ENCODE measurements around the gene AOAH.

AOAH gene

GRCh38 chr7:36565792-36566356, 158.4 kb downstream of the AOAH start:
- TF ChIP-seq SPI1 (IDR thresholded peaks at IDR 0.05; ENCODE audit: low read depth, low read length) (no peak), POU2F2 (IDR thresholded peaks at IDR 0.05; ENCODE audit: low read depth, low read length) (no peak), POLR2AphosphoS5 (IDR thresholded peaks at IDR 0.05; ENCODE audit: low read depth, low read length) (no peak)
- DNase-seq (ENCODE audit: insufficient read length, low spot score): no peak
- no peak for FAIRE-seq

DNA sequence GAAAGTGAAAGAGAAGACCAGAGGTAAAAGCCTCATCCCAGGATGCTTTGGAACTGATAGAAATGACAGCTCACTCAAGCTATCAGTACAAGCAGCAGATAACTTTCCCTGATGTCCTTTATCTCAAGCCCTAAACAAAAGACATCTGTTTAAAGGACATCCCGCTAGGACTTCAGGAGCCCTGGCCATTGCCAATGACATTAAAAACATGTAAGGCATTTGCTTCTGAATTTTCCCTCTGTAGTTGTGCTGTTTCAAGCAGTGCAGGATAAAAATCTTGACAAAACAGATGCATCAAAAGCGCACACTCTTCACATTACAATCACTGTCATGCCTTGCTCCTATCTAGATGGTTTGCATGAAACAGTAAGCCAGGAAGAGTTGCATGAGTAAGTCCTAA, 159.8 kb downstream of the AOAH start:
- DNase-seq (ENCODE audit: insufficient read length, low spot score) (no peak), FAIRE-seq (no peak)
- no peak for TF ChIP-seq POU2F2 (IDR thresholded peaks at IDR 0.05; ENCODE audit: low read depth, low read length)
- no peak for TF ChIP-seq POLR2A (IDR thresholded peaks at IDR 0.05; ENCODE audit: low read depth, low read length)

GRCh38 chr7:36563706-36564327, 160.5 kb downstream of the AOAH start:
- TF ChIP-seq POLR2AphosphoS5 (IDR thresholded peaks at IDR 0.05; ENCODE audit: low read depth, low read length) (no peak), POU2F2 (IDR thresholded peaks at IDR 0.05; ENCODE audit: low read depth, low read length) (no peak), PAX5 (IDR thresholded peaks at IDR 0.05; ENCODE audit: insufficient read depth, low read length, severe bottlenecking) (no peak), SPI1 (IDR thresholded peaks at IDR 0.05; ENCODE audit: low read depth, low read length) (no peak), TAF1 (IDR thresholded peaks at IDR 0.05; ENCODE audit: low read depth, low read length) (no peak), POLR2A (IDR thresholded peaks at IDR 0.05; ENCODE audit: low read depth, low read length) (no peak)
- FAIRE-seq: no peak
- no peak for DNase-seq (ENCODE audit: insufficient read length, low spot score)

- DNase-seq (ENCODE audit: insufficient read length, low spot score): no peak
- TF ChIP-seq POLR2A (IDR thresholded peaks at IDR 0.05; ENCODE audit: low read depth, low read length) (no peak), POU2F2 (IDR thresholded peaks at IDR 0.05; ENCODE audit: low read depth, low read length) (no peak), POLR2AphosphoS5 (IDR thresholded peaks at IDR 0.05; ENCODE audit: low read depth, low read length) (no peak), TAF1 (IDR thresholded peaks at IDR 0.05; ENCODE audit: low read depth, low read length) (no peak), PAX5 (IDR thresholded peaks at IDR 0.05; ENCODE audit: insufficient read depth, low read length, severe bottlenecking) (no peak), SPI1 (IDR thresholded peaks at IDR 0.05; ENCODE audit: low read depth, low read length) (no peak)
- FAIRE-seq: no peak
Measured at GRCh38 chr7:36562121-36562520, 162.2 kb downstream of the AOAH start.

DNA sequence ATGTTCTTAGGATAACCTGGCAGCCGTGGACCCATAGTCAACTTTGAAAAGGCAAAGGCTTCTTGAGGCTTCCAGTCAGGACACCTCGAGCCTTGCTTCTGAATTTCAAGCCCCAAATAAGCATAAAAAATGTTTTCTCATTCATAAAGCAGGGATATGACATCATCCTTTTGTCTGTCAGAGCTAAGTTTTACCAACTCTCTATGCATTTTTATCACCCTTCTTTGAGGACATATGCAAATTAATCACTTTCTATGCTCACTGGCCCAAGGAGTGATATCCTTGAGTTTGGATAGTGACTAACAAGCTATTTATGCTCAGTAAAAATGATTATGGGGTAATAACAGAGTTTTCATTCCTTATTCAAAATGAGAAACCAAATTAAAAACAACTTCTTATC, 175.3 kb downstream of the AOAH start:
- DNase-seq (ENCODE audit: insufficient read length, low spot score) (no peak), FAIRE-seq (no peak)
- TF ChIP-seq SPI1 (IDR thresholded peaks at IDR 0.05; ENCODE audit: low read depth, low read length) (no peak), POLR2AphosphoS5 (IDR thresholded peaks at IDR 0.05; ENCODE audit: low read depth, low read length) (no peak), POU2F2 (IDR thresholded peaks at IDR 0.05; ENCODE audit: low read depth, low read length) (no peak), PAX5 (IDR thresholded peaks at IDR 0.05; ENCODE audit: insufficient read depth, low read length, severe bottlenecking) (no peak), TAF1 (IDR thresholded peaks at IDR 0.05; ENCODE audit: low read depth, low read length) (no peak)

GRCh38 chr7:36547416-36547815, 176.9 kb downstream of the AOAH start:
- FAIRE-seq: no peak

GRCh38 chr7:36546331-36546730, 178.0 kb downstream of the AOAH start:
- FAIRE-seq: no peak
- no peak for TF ChIP-seq SPI1 (IDR thresholded peaks at IDR 0.05; ENCODE audit: low read depth, low read length)
- no peak for TF ChIP-seq POLR2A (IDR thresholded peaks at IDR 0.05; ENCODE audit: low read depth, low read length)
- TF ChIP-seq PAX5 (IDR thresholded peaks at IDR 0.05; ENCODE audit: insufficient read depth, low read length, severe bottlenecking): no peak
- no peak for TF ChIP-seq TAF1 (IDR thresholded peaks at IDR 0.05; ENCODE audit: low read depth, low read length)
- TF ChIP-seq POLR2AphosphoS5 (IDR thresholded peaks at IDR 0.05; ENCODE audit: low read depth, low read length): no peak
- TF ChIP-seq POU2F2 (IDR thresholded peaks at IDR 0.05; ENCODE audit: low read depth, low read length): no peak

More at GRCh38 chr7:36547416-36547815, 176.9 kb downstream of the AOAH start:
- TF ChIP-seq POU2F2 (IDR thresholded peaks at IDR 0.05; ENCODE audit: low read depth, low read length) (no peak), POLR2A (IDR thresholded peaks at IDR 0.05; ENCODE audit: low read depth, low read length) (no peak), SPI1 (IDR thresholded peaks at IDR 0.05; ENCODE audit: low read depth, low read length) (no peak), POLR2AphosphoS5 (IDR thresholded peaks at IDR 0.05; ENCODE audit: low read depth, low read length) (no peak), TAF1 (IDR thresholded peaks at IDR 0.05; ENCODE audit: low read depth, low read length) (no peak), PAX5 (IDR thresholded peaks at IDR 0.05; ENCODE audit: insufficient read depth, low read length, severe bottlenecking) (no peak)
- DNase-seq (ENCODE audit: insufficient read length, low spot score): no peak

GRCh38 chr7:36545291-36545690, 179.0 kb downstream of the AOAH start:
- TF ChIP-seq POU2F2 (IDR thresholded peaks at IDR 0.05; ENCODE audit: low read depth, low read length): no peak
- DNase-seq (ENCODE audit: insufficient read length, low spot score): no peak
- FAIRE-seq: no peak

More at GRCh38 chr7:36546331-36546730, 178.0 kb downstream of the AOAH start:
- no peak for DNase-seq (ENCODE audit: insufficient read length, low spot score)

GRCh38 chr7:36538126-36538525, 186.2 kb downstream of the AOAH start:
- FAIRE-seq (no peak), DNase-seq (ENCODE audit: insufficient read length, low spot score) (no peak)
- TF ChIP-seq PAX5 (IDR thresholded peaks at IDR 0.05; ENCODE audit: insufficient read depth, low read length, severe bottlenecking) (no peak), SPI1 (IDR thresholded peaks at IDR 0.05; ENCODE audit: low read depth, low read length) (no peak), TAF1 (IDR thresholded peaks at IDR 0.05; ENCODE audit: low read depth, low read length) (no peak), POLR2A (IDR thresholded peaks at IDR 0.05; ENCODE audit: low read depth, low read length) (no peak), POU2F2 (IDR thresholded peaks at IDR 0.05; ENCODE audit: low read depth, low read length) (no peak), POLR2AphosphoS5 (IDR thresholded peaks at IDR 0.05; ENCODE audit: low read depth, low read length) (no peak)

GRCh38 chr7:36535866-36536664, 188.2 kb downstream of the AOAH start:
- TF ChIP-seq PAX5 (IDR thresholded peaks at IDR 0.05; ENCODE audit: insufficient read depth, low read length, severe bottlenecking): no peak
- TF ChIP-seq SPI1 (IDR thresholded peaks at IDR 0.05; ENCODE audit: low read depth, low read length): no peak

More at GRCh38 chr7:36535866-36536664, 188.2 kb downstream of the AOAH start:
- no peak for DNase-seq (ENCODE audit: insufficient read length, low spot score)
- no peak for FAIRE-seq
